D721Med (cell line): ENCODE measurements around the gene PSD4.

Experiments
- DNase-seq: peaks from one replicate; pipeline ENCODE4 v3.0.0; 2011; ENCODE audit warnings: low spot score; ENCODE audit not compliant: insufficient read length
- FAIRE-seq: peaks from 2 replicates; lab custom pipeline; 2011; peaks lifted over from hg19 to GRCh38; lab: Jason Lieb, UNC
- TF ChIP-seq, protein P1 (sequence below): IDR thresholded peaks from 2 replicates; pipeline ENCODE4 v1.5.1; 2012; ENCODE audit warnings: mild to moderate bottlenecking, control low read depth; ENCODE audit not compliant: insufficient read depth; ENCODE audit errors: missing control alignments

The PSD4 gene

DNA sequence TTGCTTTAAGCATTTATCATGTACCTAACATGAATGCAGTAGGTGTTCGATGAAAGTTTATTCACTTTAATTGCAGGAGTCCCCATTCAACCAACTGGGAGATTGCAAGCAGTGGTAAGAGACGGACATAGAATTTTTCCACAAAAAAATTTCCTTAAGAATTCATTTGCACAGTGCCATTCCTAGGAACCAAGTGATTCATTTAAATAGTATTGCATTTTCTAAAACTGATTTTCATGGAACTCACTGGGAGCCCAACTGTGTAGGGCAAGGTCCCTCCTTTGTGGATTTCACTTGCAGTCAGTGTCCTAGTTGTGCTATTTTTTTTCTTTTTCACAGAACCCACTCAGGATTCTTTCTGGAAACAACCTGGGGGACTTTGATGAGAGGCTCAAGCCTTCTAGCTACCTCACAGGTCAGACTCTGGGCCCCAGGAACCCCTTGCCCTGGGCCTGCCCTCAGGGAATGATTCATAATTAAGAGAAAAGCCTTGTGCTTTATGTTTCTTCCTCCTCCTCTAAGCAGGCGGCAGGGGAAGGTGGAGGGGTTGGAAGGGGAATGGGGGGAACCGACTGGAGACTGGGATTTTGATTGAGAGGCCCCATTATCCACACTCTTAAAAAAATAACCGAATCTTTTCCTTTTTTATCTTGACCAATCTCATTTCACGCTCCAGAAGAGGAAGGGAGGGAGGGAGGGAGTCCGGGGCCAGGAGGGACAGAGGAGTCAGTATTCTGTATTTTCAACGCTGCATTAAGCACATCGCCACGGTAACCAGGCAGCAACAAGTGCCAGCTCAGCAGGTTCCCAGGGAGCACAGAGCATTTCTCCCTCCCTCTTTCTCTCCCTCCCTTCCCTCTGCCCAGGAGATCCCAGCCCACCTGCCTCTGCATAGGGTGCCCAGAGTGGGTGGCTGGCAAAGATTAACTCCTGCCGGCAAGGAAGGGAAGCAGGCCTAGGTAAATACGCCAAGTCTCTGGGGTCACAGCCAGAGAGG is 51.8 kb downstream of the PSD4 start:
- DNase-seq (no peak), FAIRE-seq (no peak)
- TF ChIP-seq, protein P1, sequence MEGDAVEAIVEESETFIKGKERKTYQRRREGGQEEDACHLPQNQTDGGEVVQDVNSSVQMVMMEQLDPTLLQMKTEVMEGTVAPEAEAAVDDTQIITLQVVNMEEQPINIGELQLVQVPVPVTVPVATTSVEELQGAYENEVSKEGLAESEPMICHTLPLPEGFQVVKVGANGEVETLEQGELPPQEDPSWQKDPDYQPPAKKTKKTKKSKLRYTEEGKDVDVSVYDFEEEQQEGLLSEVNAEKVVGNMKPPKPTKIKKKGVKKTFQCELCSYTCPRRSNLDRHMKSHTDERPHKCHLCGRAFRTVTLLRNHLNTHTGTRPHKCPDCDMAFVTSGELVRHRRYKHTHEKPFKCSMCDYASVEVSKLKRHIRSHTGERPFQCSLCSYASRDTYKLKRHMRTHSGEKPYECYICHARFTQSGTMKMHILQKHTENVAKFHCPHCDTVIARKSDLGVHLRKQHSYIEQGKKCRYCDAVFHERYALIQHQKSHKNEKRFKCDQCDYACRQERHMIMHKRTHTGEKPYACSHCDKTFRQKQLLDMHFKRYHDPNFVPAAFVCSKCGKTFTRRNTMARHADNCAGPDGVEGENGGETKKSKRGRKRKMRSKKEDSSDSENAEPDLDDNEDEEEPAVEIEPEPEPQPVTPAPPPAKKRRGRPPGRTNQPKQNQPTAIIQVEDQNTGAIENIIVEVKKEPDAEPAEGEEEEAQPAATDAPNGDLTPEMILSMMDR: no peak

DNA sequence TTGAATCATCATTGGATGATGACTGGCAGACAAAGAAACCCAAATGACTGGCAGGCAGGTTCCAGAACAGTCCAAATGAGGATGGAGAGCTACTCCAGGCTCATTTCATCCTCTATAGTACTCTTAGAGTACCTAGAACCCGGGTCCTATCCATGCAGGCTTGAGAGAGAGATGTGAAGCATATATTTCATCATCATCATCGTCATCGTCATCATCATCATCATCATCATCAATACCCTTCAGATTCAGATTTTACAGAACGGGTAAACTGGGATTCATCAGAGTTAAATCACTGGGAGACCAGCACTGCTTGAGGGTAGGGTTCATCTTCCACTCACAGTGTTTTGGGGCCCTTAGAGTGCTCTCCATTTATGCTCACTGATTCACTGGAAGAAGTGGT is 52.7 kb downstream of the PSD4 start:
- FAIRE-seq (no peak), DNase-seq (no peak)

DNA sequence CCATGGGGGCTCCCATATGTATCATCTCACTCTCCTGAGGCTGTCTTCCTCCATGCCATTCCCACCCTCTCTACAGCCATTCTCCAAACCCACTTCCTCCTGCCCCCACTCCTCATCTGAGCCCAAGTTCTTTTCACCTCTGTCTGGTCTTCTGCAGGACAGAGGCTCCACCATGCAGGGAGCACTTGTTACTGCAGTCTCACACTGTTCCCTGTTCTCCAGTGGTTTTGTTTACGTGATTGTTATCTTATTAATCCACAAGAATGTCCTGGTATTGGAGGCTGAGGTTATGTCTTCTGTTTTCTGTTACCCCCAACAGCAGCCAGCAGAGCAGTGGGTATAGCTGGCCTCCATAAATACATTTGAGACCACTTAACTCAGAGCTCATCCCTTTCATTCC is 53.5 kb downstream of the PSD4 start:
- TF ChIP-seq, protein P1: no peak
- DNase-seq (no peak), FAIRE-seq (no peak)

More for the DNA sequence above, 52.7 kb downstream of the PSD4 start:
- TF ChIP-seq, protein P1: no peak

DNA sequence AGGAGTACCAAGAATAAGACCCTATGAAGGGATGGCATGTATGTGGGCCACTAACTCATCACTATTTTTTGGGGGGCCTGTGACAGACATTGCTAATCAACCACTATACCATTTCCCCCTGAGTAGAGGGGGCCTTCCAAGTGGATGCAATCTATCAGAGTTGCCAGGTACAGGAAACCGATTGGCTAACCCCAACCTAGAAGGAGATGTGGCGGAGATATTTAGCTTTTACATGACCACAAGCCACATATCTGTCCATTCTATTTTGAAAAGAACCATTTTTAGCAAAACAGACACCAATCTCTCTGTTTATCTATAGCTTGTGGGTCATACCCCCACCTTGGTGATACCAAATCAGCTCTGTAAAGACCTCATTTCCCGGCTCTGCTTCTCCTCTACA is 53.9 kb downstream of the PSD4 start:
- DNase-seq (no peak), FAIRE-seq (no peak)
- TF ChIP-seq, protein P1: no peak

DNA sequence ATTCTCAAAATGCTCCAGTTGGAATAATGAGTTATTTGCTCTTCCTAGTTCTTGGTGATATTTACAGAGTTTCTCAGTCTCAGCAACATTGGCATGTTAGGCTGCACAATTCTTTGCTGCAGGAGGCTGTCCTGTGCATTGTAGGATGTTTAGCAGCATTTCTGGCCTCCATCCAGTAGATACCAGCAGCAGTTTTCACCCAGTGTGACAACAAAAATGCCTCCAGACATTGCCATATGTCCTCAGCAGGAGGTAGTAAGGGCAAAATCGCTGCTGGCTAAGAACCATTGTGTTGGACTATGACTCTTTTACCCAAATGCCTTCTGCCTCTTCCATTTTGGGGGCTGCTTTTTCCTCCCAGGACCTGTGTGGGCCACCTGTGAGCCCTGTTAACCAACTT is 54.6 kb downstream of the PSD4 start:
- DNase-seq (no peak), FAIRE-seq (no peak)

DNA sequence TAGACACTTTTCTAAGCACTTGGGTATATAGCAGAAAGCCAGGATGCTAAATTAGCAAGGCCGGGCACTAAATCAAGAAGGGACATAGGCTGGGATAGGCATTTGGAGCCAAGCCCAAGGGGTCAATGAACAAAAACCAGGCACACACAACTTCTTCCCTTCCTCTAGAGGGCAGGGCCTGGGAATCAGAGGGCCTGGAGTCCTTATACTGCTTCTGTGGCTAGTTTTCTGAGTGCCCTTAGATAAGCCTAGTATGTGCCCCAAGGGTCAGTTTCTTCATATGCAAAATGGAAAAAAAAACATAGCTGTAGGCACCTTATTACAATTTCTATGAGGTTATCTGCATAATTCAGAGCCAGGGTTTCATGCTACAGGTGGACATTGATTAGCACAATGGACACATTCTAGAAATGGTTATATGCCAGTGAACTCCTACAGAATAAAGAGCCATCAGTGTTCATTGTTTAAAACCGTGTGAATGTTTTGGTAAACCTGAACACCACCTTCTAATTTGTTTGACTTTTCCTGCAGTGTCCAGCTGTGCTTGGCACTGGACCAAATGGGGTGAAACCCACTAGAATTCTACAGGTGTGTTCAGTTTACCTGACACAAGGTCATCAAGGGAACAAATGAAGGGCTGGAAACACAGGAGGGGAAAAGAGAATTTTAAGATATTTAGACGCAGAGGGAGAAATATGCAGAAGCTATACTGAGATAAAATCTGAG is 55.4 kb downstream of the PSD4 start:
- TF ChIP-seq, protein P1: no peak
- DNase-seq (no peak), FAIRE-seq (no peak)

More for the DNA sequence above, 54.6 kb downstream of the PSD4 start:
- TF ChIP-seq, protein P1: no peak
